Transverse colon (tissue), 4 donors: ENCODE data around the gene PAPPA.

Experiments used
- CTCF ChIP-seq, 5 experiments: fragments of 200-600 bp in 3 of 5; fragments of 450-650 bp in 2 of 5; sonication (generic) in 3 of 5; IDR thresholded peaks; 1 replicate in 2 of 5; 2 replicates in 3 of 5; pipeline ENCODE4 v1.5.1; 2016 to 2017; ENCODE audit warnings: antibody characterized with exemption in 5 of 5, inconsistent platforms in 3 of 5, mild to moderate bottlenecking in 2 of 5, moderate library complexity in 1 of 5
- POLR2A ChIP-seq: fragments of 450-650 bp; IDR thresholded peaks from one replicate; pipeline ENCODE4 v1.6.1; 2016; ENCODE audit warnings: antibody characterized with exemption, mild to moderate bottlenecking, moderate library complexity
- POLR2AphosphoS5 ChIP-seq, 3 donors: sonication (generic); formaldehyde crosslinking; IDR thresholded peaks; one replicate each; pipeline ENCODE4 v1.6.1; 2016; ENCODE audit warnings: antibody characterized with exemption in 3 of 3

DNA sequence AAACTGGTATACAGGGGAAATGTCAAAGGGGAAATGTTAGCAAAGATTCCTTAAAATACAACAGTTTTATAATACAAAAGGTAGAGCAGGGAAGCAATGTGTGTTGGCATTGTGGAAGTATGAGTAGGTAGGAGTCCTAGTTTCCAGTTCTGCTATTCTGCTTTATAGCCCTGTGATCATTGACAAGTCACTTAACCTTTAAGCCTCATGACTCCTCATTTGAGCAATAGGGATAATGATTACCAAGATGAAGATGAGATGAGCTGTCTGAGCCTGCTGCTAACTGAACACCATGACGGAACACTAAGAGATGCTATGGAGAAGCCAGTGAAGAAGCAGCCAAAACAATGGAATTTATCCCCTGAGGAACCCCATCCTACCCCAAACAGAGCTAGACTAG, 251.7 kb downstream of the PAPPA start:
- no peak for TF ChIP-seq POLR2AphosphoS5 (IDR thresholded peaks at IDR 0.05)
- TF ChIP-seq CTCF (IDR thresholded peaks at IDR 0.05) = no peak
- TF ChIP-seq POLR2A = no peak
